Measurements from ENCODE around the gene TUSC2. TPM values are rescaled to one million over a fixed set of nuclear protein-coding genes. Genes with fewer than 3 reads are reported as not detected.
"Not testable (repeated sequence)": the region's sequence is repeated elsewhere in the genome, so short reads cannot be mapped to it uniquely, and the experiment has no call there.

TUSC2 gene
- polyA plus RNA-seq, 1 donor, result 22.0 TPM

- no peak for DNase-seq
These were observed 8.7 kb downstream of the TUSC2 start for GRCh38 chr3:50319181-50319893.

DNA sequence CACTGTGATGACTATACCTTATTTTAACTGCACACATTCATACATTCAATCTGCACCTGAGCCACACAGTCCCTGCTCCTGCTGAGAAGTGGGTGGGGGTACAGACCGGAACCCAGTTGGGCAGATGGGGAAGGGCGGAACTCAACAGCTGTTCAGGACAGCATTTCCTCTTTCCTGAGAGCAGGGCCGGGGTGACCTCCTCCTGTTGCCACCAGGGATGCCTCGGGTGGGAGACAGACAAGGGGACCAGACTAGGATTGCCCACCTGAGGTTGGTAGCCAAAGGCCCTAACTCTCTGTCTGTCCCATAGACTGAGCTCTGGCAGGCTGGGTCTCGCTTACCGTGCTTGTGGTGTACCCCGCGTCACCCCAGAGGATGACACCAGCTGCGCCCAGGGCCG is 9.4 kb downstream of the TUSC2 start:
- DNase-seq, result no peak

DNA sequence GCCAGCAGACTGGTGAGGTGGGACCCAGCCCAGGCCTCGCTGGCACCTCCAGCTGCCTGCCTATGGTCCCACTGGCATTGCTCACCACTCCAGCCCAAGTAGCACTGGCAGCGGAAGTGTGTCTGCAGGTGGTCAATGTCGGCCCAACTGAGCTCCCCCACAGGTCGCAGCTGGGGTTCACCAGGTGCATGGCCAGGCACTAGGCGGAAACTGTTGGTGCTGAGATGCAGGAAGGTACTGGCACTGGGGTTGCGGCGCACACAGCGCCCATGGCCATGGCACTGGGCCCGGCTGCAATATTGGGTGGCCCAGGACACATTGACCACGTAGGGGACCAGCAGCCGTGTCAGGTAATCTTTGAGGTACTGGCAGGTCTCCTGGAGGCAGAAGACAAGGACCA is 9.9 kb downstream of the TUSC2 start:
- DNase-seq, result no peak

DNA sequence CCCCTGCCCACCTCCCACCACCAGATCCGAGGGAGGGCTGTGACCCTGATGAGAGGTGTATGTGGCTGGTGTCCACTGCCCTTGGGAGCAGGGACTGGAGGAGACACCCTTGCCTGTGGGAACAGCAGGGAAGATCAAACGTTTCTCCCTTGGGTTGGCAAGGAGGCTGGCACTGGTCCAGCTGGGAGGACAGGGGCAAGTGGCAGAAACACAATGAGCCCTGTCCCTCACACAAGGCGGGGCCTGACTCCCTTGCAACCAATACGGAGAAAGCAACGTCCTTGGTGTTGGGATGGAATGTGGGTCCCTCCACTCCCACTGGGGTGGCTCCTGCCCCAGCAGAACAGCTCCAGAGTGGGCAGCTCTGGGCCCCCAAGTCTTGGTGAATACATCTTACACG is 10.7 kb downstream of the TUSC2 start:
- DNase-seq, result no peak

- DNase-seq, result no peak
These were observed 11.3 kb downstream of the TUSC2 start for GRCh38 chr3:50316657-50317242.

DNA sequence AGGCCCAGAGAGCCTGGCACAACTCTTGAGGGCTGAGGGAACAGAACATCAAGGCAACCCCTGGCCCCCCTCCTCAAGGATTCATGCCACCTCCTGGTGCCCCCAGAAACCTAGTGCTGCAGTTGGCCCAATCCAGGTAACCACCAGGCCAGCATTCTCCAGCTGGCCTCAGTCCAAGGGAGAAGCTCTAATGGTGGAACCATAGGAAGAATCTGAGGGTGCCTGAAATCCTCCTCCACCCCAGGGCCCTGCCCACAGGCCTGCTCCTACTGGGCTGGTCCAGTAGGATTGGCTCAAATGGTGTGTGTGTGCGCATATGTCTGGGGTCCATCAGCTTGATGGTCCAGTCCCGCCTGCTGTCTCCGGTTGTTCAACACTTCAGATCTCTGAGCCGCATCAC is 13.2 kb downstream of the TUSC2 start:
- no peak for DNase-seq

GRCh38 chr3:50314342-50314741 is 13.7 kb downstream of the TUSC2 start:
- DNase-seq, result no peak

DNA sequence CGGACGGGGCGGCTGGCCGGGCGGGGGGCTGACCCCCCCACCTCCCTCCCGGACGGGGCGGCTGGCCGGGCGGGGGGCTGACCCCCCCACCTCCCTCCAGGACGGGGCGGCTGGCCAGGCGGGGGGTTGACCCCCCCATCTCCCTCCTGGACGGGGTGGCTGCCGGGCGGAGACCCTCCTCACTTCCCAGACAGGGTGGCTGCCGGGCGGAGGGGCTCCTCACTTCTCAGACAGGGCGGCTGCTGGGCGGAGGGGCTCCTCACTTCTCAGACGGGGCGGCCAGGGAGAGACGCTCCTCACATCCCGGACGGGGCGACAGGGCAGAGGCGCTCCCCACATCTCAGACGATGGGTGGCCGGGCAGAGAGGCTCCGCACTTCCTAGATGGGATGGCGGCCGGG is 16.0 kb downstream of the TUSC2 start:
- not testable (repeated sequence) for DNase-seq

DNA sequence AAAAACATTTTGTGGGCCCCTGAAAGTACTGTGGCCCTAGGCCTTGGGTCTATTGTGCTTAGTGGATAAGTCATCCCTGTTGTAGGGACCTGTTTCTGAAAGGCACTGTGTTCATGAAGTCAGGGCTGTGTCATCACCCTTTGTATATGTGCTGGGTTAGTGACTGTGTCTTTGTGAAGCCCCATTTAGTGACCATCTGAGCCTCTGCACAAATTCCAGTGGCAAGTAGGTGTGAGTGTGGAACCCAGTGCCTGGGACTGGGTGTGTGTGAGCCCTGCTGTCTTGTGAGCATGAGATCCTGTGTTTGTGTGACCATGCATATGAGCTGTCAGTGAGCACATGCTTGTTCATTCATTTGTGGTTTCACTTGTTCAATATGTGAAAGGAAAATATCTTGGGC is 23.4 kb downstream of the TUSC2 start:
- no peak for DNase-seq

- no peak for DNase-seq
These were observed 24.8 kb downstream of the TUSC2 start, which contains the start of gene HYAL1 for GRCh38 chr3:50303013-50303815. Gene HYAL1 (minus strand): TSS chr3:50303574. CDS start chr3:50302956, 618 bp downstream.

GRCh38 chr3:50302095-50303012 is 25.7 kb downstream of the TUSC2 start:
- DNase-seq, result no peak

GRCh38 chr3:50300681-50301254 is 27.3 kb downstream of the TUSC2 start:
- no peak for DNase-seq

GRCh38 chr3:50299929-50300680 is 27.9 kb downstream of the TUSC2 start:
- DNase-seq, result no peak

- no peak for DNase-seq
These were observed 28.4 kb downstream of the TUSC2 start for GRCh38 chr3:50299638-50299928.

DNA sequence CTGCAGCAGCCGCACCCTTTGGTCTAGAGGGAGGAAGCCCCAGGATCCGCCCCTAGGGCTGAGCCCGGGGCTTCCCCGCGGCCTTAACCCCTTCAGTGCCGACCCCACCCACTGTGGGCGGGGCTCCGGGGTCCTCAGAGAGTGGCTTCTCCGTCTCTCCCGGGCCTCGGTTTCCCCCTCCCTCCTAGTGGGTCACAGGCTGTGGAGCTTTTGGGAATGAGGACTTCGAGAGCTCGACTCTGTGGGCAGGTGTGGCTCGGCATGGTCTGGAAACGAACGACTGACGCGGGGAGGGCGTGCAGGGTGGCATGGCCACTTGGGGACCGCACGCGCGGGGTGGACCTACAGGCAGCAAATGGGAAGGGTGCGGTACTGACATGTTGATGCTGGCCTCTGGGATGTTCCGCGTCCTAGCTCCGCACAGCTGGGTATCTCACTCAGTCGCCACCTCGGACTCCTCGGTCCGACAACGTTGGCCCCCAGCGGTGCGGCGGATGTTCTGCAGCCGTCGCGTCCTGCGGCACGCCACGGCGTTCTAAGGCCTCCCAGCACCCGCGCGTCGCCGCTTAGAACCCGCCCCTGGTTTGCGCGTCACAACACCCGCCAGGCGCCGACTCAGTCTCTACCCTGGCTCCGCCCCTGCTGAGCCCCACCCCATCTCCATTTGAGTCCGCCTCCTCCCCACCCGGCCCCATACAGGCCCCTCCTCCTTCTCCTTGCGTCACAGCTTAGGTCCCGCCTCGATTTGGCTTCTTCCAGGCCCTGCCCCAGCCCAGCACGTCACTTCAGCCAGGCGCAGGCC is 29.0 kb downstream of the TUSC2 start, which contains the start of the genes HYAL3 and NAA80:
Gene HYAL3 (minus strand): TSS at position 570 of the 802 bp plus-strand sequence. CDS start 3,803 bp downstream, outside the sequence.
Gene NAA80 (minus strand): TSS at position 570 of the 802 bp plus-strand sequence. CDS start 1,942 bp downstream, outside the sequence.
- DNase-seq, result peak; percentile 99

- DNase-seq, result no peak
These were observed 29.9 kb downstream of the TUSC2 start for GRCh38 chr3:50297896-50298725.

DNA sequence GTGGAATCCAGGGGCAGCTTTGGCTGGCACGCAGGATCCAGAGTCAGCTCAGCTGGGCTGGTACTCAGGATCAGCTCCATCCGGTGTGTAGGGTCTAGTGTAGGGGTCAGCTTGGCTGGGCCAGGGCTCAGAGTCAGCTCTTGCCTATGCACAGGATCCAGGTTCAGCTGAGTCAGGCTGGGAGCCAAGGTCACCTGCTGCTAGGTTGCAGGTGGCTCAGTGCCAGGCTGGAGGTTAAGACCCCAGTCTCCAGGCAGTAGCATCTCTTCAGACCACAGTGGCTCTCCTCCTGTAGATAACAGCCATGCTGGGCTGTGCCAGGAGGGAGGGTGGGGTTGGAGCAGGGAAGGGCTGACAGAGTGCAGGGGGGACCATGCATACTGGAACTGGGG is 30.6 kb downstream of the TUSC2 start:
- no peak for DNase-seq

- no peak for DNase-seq
These were observed 31.2 kb downstream of the TUSC2 start for GRCh38 chr3:50296721-50297383.

All from left kidney (tissue), 2 donors.